Measurements from ENCODE around the gene NELL2.
"Not testable (repeated sequence)": the region's sequence is repeated elsewhere in the genome, so short reads cannot be mapped to it uniquely, and the experiment has no call there.

Gene NELL2

DNA sequence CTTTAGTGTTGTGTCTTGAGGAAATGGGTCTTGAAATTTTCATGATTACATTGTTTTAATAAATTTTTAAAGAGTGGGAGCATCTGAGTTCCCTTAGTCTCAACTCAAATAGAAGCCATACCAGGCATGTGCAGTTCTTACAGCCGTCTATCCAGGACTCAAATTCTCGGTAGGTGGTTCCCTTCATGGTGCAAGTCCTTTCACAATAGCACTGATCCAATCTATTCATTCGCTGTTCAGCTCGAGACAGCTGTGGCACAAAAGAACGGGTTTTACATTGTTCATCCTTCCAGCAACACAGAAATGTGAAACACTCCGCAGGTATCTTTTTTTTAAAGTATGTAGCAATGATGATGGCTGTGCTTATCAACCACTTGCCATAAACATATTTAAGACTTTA lies 100.2 kb downstream of the NELL2 start:
- no peak for DNase-seq

DNA sequence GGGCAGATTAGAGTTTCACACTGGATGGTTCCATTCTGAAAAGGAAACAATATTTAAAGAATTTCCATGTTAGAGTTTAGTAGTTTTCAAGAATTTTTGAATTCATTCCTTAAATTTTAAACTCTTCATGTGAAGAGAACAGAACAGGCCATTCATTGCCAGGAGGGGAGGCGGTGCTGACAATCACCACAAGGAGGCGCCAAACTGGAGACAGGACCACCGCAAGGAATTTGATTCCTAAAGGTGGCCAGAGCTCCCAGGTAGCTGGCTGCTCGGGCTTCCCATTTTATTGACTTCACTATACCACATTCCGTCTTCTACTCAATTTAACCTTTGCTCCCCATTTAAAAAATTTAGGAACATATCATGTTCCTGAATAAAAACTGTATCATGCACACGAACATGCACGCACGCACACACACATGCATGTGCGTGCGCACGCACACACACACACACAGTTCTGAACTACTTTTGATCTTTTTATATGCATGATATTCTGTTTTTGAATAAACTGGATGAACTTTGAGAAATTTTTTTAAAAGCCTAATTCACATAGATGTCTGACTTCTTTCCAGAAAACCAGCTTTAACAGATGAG lies 101.2 kb downstream of the NELL2 start:
- peak; percentile 67 for DNase-seq

DNA sequence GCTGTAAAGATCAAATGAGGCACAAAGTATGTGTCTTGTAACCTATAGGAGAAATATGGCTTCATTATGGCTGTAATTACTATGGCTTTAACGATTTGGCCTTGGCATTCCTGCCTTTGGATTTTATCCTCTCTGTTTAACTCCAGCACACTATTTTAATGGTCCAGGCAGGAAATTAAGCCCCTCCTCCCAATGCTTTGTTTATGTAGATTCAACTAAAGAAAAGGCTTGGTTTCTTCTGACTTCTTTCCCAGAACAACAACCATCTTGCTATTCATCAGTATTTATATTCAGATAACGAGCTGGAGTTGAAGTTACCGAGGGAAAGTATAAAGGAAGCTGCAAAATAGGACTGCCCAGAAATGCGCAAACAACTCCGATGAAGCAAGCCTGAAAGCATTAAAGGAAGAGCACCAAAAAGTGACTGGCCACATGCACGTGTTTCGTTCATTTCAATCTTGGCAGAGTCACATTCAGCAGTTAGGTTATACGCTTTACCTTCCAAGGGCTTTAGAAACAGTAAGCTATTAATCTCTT lies 104.6 kb downstream of the NELL2 start:
- DNase-seq: no peak

DNA sequence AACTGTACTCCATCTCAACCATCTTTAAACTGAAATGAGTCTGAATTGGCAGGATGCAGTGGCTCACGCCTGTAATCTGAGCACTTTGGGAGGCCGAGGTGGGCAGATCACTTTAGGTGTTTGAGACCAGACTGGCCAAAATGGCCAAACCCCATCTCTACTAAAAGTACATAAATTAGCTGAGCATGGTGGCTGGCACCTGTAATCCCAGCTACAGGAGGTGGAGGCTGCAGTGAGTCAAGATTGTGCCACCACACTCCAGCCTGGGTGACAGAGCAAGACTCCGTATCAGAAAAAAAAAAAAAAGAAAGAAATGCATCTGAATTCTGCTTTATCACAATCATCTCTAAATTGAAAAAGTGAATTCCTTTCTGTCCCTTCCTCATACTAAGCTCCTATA lies 110.3 kb downstream of the NELL2 start:
- no peak for DNase-seq

DNA sequence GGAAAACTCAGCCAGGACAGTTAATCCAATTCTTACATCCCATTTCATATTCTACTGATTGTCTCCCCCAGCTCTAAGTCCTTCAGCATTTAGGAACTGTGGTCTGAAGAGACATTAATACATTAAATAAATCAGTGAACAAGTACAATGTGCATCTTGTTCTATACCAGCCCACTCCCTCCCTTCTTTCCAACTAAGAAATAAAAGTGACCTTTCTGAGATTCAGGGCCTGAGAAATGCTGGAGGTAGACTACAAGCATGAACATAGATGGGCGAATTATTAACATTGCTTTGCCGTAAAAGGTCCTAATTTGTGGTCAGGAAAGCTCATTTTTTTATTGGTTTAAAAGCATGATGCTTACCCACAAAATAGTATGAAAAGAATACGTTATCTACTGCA lies 113.1 kb downstream of the NELL2 start:
- no peak for DNase-seq

DNA sequence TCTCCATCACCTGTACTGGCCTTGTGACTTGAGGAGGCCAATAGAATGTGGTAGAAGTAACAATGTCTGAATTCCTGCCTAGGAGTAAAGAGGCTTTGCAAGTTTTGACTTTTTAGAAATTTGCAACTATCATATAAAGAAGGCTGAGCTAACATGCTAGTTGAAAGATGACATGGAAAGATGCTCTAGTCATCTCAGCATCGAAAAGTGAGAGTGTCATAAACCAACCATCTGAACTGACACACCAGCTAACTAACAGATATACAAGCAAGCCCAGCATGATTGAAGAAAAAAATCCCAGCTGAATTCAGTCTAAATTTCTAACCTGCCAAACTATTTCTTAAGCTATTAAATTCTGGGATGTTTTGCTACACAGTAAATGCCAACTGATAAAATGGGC lies 116.8 kb downstream of the NELL2 start:
- no peak for DNase-seq

DNA sequence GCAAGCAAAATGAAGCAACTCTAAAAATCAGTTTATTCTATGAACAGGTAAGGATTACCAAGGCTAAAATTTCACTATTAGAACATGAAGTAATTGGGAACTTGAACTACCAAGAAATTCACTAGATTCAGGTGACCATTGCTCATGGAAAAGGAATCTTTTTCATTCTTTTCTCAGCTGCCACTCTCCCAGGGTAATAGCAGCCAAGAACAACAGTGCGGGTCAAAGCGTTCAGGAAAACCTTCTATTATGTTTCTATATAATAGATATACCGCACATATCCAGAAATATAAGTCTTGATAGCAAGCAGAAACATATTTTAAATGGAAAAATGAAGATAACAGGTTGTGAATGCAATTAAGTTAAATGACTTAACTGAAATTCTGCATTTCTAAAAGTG lies 125.6 kb downstream of the NELL2 start:
- no peak for DNase-seq

DNA sequence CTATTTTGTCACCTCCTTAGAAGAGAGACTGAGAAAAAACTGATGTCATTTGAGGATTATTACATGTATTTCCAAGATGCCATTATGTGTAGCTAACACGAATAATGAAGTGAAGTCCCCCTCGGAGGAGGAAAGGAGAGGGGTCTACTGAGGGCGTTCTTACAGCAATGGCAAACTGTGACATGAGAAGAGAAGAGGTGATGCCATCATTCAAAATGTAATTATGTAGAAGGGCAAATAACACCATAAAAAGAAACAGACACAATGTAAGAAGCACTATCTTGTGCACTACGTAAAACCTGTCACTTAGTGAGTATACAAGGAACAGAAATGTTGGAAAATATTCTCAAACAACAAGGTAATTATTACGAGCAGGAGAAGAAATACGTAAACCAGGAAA lies 126.5 kb downstream of the NELL2 start:
- DNase-seq: no peak

DNA sequence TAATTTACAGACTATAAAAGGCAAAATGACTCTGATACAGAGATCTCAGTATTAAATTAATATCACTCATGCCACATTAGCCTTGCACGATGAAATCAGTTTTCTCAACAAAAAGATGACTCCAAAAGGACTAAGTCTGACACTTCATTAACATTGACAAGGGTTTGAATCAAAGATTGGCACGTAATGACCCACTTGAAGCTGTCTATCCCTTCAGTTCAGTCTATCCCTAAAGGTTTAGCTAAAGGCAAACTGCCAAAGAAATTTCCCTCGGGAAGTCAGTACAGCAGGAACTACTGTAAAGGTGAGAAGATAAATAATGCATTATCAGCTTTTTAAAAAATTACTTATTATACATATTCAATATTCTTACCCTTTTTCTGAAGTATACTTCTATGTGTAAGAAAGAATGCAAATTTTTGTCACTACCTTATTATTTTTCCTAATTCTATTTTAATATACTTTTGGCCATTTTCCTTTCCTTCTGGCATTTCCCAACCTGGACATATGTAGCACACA lies 127.1 kb downstream of the NELL2 start:
- no peak for DNase-seq

DNA sequence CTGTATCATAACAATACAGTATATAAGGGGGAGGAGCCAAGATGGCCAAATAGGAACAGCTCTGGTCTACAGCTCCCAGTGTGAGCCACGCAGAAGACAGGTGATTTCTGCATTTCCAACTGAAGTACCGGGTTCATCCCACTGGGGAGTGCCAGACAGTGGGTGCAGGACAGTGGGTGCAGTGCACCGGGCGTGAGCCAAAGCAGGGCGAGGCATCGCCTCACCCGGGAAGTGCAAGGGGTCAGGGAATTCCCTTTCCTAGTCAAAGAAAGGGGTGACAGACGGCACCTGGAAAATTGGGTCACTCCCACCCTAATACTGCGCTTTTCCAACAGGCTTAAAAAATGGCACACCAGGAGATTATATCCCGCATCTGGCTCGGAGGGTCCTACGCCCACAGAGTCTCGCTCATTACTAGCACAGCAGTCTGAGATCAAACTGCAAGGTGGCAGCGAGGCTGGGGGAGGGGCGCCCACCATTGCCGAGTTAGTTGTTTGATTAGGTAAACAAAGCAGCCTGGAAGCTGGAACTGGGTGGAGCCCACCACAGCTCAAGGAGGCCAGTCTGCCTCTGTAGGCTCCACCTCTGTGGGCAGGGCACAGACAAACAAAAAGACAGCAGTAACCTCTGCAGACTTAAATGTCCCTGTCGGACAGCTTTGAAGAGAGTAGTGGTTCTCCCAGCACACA lies 134.7 kb downstream of the NELL2 start:
- not testable (repeated sequence) for DNase-seq

DNA sequence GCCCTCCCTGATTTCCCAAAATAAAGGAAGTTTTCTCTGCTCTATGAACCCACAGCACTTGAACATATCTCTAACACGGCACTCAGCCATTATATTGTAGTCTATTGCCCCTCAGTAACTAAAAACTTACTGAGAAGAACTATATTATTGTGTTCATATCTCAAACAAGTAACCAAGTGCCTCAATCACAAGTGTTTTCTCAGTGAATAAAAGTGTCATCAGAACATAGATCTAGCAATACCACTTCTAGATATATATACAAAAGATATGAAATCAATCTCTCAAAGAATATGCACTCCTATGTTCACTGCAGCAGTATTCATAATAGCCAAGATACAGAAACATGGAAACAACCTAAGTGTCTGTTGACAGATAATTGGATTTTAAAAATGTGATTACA lies 138.1 kb downstream of the NELL2 start:
- DNase-seq: no peak

DNA sequence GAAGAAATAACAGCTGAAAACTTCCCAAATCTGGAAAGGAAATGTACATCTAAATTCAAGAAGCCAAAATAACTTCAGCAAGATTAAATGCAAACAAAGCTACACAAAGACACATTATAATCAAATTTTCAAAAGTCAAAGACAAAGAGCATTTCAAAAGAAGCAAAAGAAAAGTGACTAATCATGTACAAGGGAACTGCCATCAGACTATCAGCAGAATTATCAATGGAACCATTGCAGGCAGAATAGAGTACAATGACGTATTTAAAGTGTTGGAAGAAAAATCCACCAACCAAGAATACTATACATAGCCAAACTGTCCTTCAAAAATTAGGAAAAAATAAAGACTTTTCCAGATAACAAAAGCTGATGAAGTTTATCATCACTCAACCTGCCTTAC lies 147.5 kb downstream of the NELL2 start:
- DNase-seq: no peak

DNA sequence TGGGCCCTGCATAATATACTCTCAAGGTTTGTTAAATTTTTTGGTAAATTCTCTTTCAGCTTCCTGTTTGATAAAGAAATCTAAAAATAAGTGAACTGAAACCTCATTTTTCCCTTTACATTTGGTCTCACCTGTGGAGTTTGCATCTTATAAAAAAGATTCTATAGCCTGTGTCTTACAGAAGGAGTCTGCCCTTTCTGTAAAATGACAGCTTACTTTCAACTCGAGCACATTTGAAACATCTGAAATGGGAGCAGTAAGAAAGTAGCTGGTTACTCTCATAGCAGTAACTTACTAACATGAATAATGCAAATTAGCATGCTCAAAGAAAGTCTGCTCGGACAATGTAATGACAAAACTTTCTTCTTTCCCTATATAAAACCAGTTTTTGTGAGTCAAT lies 155.8 kb downstream of the NELL2 start:
- DNase-seq: no peak

DNA sequence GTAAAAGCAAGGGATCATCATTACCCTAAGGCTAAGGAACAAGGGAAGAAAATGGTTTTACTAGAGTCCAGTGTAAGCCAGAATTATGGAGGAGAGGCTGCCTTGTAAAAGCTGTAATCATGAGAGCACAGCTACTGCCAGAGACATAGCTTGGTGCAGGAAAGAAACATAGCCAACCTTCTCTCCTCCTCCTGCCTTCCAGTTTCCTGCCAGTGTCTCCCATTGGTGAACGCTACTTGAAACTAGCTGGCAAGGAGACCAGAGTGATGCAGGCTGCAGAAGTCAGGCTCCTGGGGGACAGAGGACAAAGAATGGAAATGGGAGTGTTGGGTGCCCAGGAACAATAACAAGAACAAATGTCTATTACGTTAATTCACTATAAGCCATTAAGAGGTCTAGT lies 158.5 kb downstream of the NELL2 start:
- no peak for DNase-seq

DNA sequence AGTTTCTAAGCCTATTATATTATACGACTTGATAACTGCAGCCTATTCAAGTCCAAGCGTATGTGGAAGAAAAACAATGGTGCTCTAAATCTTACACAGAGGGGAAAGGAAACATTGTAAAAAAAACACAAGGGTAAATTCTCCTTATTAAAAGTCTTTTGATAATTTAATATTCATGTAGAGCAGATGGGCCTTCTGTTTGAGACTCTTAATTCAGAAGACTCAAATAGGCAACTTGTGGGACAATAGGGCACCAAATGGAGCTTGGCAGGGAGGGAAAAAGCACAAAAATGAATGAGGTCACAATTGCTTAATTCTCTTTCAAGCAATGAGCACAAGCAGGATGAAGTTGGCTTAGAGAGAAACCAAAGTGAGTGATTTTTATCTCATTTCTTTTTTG lies 159.4 kb downstream of the NELL2 start:
- no peak for DNase-seq

DNA sequence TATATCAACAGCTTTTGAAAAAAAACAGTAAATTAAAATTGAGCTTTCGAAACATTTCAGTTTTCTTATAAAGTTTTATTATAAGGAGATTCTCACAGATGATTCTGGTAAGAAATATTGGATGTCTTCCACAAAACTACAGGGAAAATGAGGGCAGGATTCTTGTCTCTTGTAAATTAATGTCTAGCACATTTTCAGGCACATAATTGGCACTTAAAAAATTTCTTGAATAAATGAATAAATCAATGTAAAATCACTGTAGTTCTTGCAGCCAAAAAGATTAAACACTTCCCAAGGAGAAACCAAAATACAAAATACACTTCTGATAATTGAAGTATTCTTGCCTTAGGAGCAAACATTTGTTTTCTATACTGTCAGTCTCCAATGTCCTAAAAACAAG lies 164.4 kb downstream of the NELL2 start:
- no peak for DNase-seq

DNA sequence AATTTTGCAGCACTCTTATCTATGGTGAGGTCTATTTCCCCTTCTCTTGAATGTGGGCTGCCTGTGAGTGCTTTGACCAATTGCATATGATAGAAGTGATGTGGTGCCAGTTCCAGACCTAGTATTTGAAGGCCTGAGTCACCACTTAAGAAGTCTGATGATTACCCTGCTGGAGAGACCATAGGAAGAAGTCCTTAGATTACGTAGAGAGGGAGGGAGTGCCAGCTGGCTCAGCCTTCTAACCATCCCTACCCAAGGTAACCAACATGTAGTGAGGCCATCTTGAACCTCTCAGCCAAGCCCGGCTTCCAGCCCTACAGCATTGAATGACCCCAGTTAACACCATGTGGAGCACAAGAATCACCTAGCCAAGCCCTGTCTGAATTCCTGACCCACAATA lies 166.9 kb downstream of the NELL2 start:
- DNase-seq: no peak

DNA sequence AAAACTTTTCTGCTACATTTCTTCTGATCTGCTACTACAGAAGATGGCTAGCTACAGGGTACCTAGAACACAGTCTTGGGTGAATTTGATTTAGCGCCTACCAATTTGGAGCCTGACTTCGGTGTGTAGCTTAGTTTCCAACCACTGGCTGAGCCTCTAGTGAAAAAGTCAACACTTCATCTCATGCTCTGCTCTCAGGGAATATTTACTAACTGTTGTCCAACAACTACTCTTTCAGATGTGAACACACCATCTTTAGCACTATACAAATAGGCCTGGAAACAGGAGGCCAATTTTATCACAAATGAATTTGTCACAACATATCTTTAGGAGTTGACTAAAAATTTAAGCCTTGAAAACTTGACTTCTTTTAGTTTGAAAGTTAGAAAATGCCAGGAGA lies 167.9 kb downstream of the NELL2 start:
- DNase-seq: no peak

DNA sequence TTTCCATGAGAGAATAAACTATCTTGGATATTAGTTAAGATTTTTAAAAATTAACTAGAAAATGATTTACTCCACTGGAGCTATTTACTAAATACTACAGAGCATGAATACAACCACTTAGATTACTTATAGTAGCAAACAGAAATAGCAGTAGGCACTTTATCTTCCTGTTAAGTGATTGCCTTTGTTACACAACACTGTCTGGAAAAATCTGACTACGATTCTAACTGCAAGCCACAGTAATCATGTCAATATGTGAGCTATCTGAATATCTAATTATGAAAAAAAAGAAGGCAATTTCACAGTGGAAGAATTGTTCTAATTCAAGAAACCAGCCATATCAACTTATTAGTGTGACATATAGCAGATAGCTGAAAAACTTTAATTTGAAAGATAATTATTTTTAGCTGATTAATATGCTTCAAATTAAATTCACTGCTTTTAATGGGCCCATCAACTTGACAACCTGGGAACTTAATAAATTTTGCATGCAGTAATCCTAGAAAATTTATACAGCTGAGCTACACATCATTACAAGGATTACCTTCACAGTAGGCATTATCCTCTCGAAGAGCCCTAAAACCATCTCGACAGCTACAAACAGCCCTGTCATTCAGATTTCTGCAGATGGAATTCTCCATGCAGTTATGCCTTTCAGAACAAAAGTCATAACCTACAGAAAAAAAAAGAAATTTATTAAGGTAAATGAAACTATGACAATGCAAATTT lies 172.8 kb downstream of the NELL2 start:
- no peak for DNase-seq

DNA sequence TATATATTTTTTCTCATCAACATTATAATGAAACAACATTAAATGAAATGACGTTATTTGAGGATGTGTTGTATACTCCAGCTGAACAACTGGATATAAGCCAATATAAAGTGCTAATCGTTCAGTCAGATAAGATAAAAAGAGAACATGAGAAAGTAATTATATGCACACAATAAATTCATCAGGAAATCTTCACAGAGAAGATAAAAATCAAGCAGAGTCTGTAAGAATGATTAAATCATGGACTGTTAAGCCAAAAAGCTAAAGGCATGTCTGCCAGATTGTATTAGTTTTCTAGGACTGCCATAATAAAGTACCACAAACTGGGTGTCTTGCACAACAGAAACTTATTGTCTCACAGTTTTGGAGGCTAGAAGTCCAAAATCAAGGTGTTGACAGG lies 178.6 kb downstream of the NELL2 start:
- DNase-seq: no peak

DNA sequence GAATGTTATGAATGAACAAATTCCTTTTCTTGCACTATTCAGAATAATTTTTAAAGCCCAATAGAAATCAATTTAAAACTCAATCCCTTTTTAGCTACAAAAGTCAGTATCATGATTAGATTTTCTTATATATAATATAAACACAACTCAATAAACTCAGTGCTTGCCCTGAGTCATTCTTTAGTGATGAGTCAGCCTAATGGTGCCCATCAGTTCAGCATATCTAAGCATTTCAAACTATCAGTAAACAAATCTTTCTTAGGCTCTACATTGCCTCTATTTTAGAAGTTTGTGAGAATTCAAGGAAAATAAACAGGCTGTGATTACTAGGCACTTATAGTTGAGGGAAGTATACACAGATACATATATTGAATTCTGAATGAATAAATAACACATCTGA lies 179.6 kb downstream of the NELL2 start:
- DNase-seq: no peak

DNA sequence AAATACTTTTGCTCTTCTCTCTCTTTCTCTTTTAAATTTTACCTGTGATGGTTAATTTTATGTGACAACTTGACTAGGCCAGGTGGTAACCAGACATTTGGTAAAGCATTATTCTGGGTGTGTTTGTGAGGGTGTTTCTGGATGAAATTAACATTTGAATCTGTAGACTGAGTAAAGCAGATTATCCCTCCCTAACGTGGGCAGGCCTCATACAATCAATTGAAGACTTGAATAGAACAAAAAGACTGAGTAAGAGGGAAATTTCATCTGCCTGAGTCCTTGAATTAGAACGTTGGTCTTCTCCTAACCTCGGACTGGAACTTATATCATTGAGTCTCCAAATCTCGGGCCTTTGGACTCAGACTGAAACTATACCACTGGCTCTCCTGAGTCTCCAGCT lies 182.1 kb downstream of the NELL2 start:
- DNase-seq: no peak

DNA sequence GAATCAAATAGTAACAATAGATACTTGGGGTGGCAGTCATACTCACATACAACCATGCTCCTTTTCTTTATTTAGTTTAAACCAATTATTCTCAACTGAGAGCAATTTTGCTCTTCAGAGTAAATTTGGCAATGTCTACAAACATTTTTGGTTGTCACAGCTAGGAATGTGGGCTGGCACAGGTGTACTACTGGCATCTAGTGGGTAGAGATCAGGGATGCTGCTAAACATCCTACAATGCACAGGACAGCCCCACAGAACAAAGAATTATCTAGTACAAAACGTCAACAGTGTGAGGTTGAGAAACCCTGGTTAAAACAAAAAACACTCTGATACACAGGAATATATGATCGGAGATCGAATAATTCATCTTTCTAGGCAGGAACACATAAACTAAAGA lies 186.5 kb downstream of the NELL2 start:
- no peak for DNase-seq

DNA sequence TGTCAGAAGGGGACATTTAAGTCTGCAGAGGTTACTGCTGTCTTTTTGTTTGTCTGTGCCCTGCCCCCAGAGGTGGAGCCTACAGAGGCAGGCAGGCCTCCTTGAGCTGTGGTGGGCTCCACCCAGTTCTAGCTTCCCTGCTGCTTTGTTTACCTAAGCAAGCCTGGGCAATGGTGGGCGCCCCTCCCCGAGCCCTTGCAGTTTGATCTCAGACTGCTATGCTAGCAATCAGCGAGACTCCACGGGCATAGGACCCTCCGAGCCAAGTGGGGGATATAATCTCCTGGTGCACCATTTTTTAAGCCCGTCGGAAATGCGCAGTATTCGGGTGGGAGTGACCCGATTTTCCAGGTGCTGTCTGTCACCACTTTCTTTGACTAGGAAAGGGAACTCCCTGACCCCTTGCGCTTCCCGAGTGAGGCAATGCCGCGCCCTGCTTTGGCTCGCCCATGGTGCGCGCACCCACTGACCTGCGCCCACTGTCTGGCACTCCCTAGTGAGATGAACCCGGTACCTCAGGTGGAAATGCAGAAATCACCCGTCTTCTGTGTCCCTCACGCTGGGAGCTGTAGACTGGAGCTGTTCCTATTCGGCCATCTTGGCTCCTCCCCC lies 189.2 kb downstream of the NELL2 start:
- not testable (repeated sequence) for DNase-seq

All from CD4-positive, alpha-beta T cell treated with Interleukin-12 subunit alpha and Interleukin-12 subunit beta, for 1 hour (primary cell).